Body of pancreas (tissue), 4 donors: ENCODE data around the gene CTNNA2.

ENCODE experiments used
- CTCF ChIP-seq, 7 experiments: fragments of 450-650 bp in 4 of 7; fragments of 200-600 bp in 3 of 7; sonication (generic) in 3 of 7; IDR thresholded peaks; one replicate each; pipeline ENCODE4 v1.5.1; 2016 to 2019; ENCODE audit warnings: antibody characterized with exemption in 7 of 7
- POLR2A ChIP-seq, 3 donors: fragments of 450-650 bp; IDR thresholded peaks; one replicate each; pipeline ENCODE4 v1.6.1; 2016; ENCODE audit warnings: antibody characterized with exemption in 3 of 3, mild to moderate bottlenecking in 2 of 3

DNA sequence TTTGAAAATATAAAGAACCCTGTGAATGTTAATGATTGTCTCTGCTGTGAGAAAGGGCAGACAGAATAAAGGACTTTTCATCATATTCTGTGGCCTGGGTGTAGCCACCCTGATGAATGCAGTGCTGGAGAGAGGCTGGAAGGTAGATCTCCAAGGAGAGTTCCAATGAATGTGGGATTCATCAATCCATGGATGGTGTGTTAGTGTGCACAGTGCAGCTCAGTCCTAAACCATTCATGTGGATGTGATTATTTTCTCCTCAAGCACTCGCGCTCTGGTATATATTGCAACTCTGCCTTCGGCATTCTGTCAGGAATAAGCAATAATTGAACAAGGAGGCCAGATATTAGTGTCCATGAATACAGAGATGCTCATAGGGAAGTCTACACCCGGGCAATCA, 744.6 kb downstream of the CTNNA2 start:
- TF ChIP-seq CTCF (IDR thresholded peaks at IDR 0.05) (no peak), POLR2A (IDR thresholded peaks at IDR 0.05) (no peak)
